IMR-90 (cell line): Measurements from ENCODE around the gene ZNF385B. TPM values are rescaled to one million over a fixed set of nuclear protein-coding genes. Genes with fewer than 3 reads are reported as not detected.

Experiments used
- ATAC-seq: fragments of 200-7000 bp; cut with Tn5 transposase; 2 replicates; pipeline ENCODE4 v1.9.1; 2020; ENCODE audit warnings: low read depth, mild to moderate bottlenecking, moderate library complexity
- BruUV-seq: library from RNA; stranded (reverse); fragments of 400-500 nt; replicated peaks from 2 replicates; lab custom pipeline; 2021; lab: Mats Ljungman, UMichigan
- CTCF ChIA-PET: fragments of 300-600 bp; formaldehyde crosslinking; extraction: SDS; loops from one replicate; lab custom pipeline; 2021; ENCODE audit warnings: antibody characterized with exemption; lab: Yijun Ruan, JAX
- POLR2A ChIA-PET: fragments of 300-600 bp; sonication (Branson Sonifier 250); formaldehyde crosslinking; loops from one replicate; lab custom pipeline; 2022; ENCODE audit warnings: antibody characterized with exemption; ENCODE audit not compliant: unreplicated experiment; lab: Charles Lee
- DNase-seq: peaks from one replicate; pipeline ENCODE4 v3.0.0; 2013
- H2AFZ ChIP-seq: replicated peaks from 2 replicates; pipeline ENCODE3; 2013; ENCODE audit warnings: low read length, mild to moderate bottlenecking; ENCODE audit not compliant: poor library complexity
- H2AK5ac ChIP-seq: 2 replicates; pipeline ENCODE4 v1.6.1; 2013; ENCODE audit warnings: low read depth, low read length, inconsistent platforms
- H2AK9ac ChIP-seq: replicated peaks from 2 replicates; pipeline ENCODE3; 2013; ENCODE audit warnings: mild to moderate bottlenecking, low read depth, low read length, moderate library complexity; ENCODE audit not compliant: poor library complexity
- H2BK120ac ChIP-seq: 2 replicates; pipeline ENCODE4 v1.6.1; 2013; ENCODE audit warnings: low read depth, low read length, inconsistent platforms
- H2BK15ac ChIP-seq: 3 replicates; pipeline ENCODE4 v1.6.1; 2013; ENCODE audit warnings: low read depth, low read length, inconsistent platforms
- H2BK20ac ChIP-seq: 2 replicates; pipeline ENCODE4 v1.6.1; 2013; ENCODE audit warnings: low read depth, mild to moderate bottlenecking, inconsistent platforms, low read length, moderate library complexity
- H2BK5ac ChIP-seq: 2 replicates; pipeline ENCODE4 v1.6.1; 2013; ENCODE audit warnings: mild to moderate bottlenecking, low read depth, low read length, inconsistent platforms; ENCODE audit not compliant: poor library complexity, severe bottlenecking
- H3K14ac ChIP-seq: replicated peaks from 2 replicates; pipeline ENCODE4 v1.6.1; 2013; ENCODE audit warnings: low read depth, low read length, inconsistent platforms
- H3K18ac ChIP-seq: 2 replicates; pipeline ENCODE4 v1.6.1; 2013; ENCODE audit warnings: low read depth, low read length, control low read depth
- H3K23ac ChIP-seq: 2 replicates; pipeline ENCODE4 v1.6.1; 2013; ENCODE audit warnings: low read depth, low read length, inconsistent platforms
- H3K27ac ChIP-seq: 2 replicates; pipeline ENCODE4 v1.5.1; 2013; ENCODE audit warnings: mild to moderate bottlenecking, control low read depth, low read length; ENCODE audit not compliant: insufficient read depth
- H3K27me3 ChIP-seq: 2 replicates; pipeline ENCODE4 v1.6.1; 2013; ENCODE audit warnings: low read length; ENCODE audit not compliant: control insufficient read depth, insufficient read depth
- H3K36me3 ChIP-seq: 2 replicates; pipeline ENCODE4 v1.6.1; 2013; ENCODE audit warnings: low read length, mixed read lengths; ENCODE audit not compliant: control insufficient read depth, insufficient read depth
- H3K4ac ChIP-seq: 2 replicates; pipeline ENCODE4 v1.6.1; 2013; ENCODE audit warnings: low read depth, low read length, inconsistent platforms
- H3K4me1 ChIP-seq: 2 replicates; pipeline ENCODE4 v1.6.1; 2013; ENCODE audit warnings: low read length, mixed read lengths; ENCODE audit not compliant: control insufficient read depth, insufficient read depth
- H3K4me2 ChIP-seq: 2 replicates; pipeline ENCODE4 v1.6.1; 2013; ENCODE audit warnings: low read depth, mild to moderate bottlenecking, control low read depth, low read length, moderate library complexity
- H3K4me3 ChIP-seq: 2 replicates; pipeline ENCODE4 v1.5.1; 2013; ENCODE audit warnings: low read depth, mild to moderate bottlenecking, control low read depth, low read length, moderate library complexity; ENCODE audit not compliant: insufficient read depth
- H3K56ac ChIP-seq: 2 replicates; pipeline ENCODE4 v1.6.1; 2013; ENCODE audit warnings: low read length, inconsistent platforms; ENCODE audit not compliant: insufficient read depth; ENCODE audit errors: extremely low read depth
- H3K79me1 ChIP-seq, 2 experiments: 2 replicates each; pipeline ENCODE4 v1.6.1; 2013; ENCODE audit warnings: low read length in 2 of 2, inconsistent platforms in 1 of 2, low read depth in 1 of 2
- H3K9ac ChIP-seq: 2 replicates; pipeline ENCODE4 v1.6.1; 2013; ENCODE audit warnings: low read depth, low read length, control low read depth
- H3K9me1 ChIP-seq: 2 replicates; pipeline ENCODE4 v1.6.1; 2013; ENCODE audit warnings: low read length, inconsistent platforms; ENCODE audit not compliant: insufficient read depth
- H3K9me3 ChIP-seq: 2 replicates; pipeline ENCODE4 v1.6.1; 2013; ENCODE audit warnings: low read length; ENCODE audit not compliant: control insufficient read depth, insufficient read depth
- H4K20me1 ChIP-seq: 2 replicates; pipeline ENCODE4 v1.6.1; 2013; ENCODE audit warnings: low read length, inconsistent platforms; ENCODE audit not compliant: insufficient read depth
- H4K5ac ChIP-seq: 2 replicates; pipeline ENCODE4 v1.6.1; 2013; ENCODE audit warnings: mild to moderate bottlenecking, low read depth, low read length, control low read depth
- H4K8ac ChIP-seq, 2 experiments: 2 replicates each; pipeline ENCODE4 v1.6.1; 2013; ENCODE audit warnings: low read depth in 2 of 2, low read length in 2 of 2, control low read depth in 1 of 2, inconsistent platforms in 1 of 2
- H4K91ac ChIP-seq: 2 replicates; pipeline ENCODE4 v1.6.1; 2013; ENCODE audit warnings: low read depth, low read length, inconsistent platforms; ENCODE audit not compliant: insufficient read depth
- MAZ ChIP-seq: IDR thresholded peaks from 2 replicates; pipeline ENCODE4 v1.6.1; 2012; ENCODE audit warnings: low read depth, mild to moderate bottlenecking, low read length, improper control_type of control experiment, moderate library complexity, borderline replicate concordance
- NFE2L2 ChIP-seq: fragments of 150-350 bp; IDR thresholded peaks from 2 replicates; pipeline ENCODE4 v1.6.1; 2016; ENCODE audit warnings: low read depth, mild to moderate bottlenecking, low read length
- POLR2A ChIP-seq: IDR thresholded peaks from 2 replicates; pipeline ENCODE4 v1.6.1; 2012; ENCODE audit warnings: mild to moderate bottlenecking, low read depth, low read length
- RAD21 ChIP-seq: IDR thresholded peaks from 2 replicates; pipeline ENCODE4 v1.6.1; 2012; ENCODE audit warnings: low read length, improper control_type of control experiment
- RCOR1 ChIP-seq: IDR thresholded peaks from 2 replicates; pipeline ENCODE4 v1.6.1; 2012; ENCODE audit warnings: mild to moderate bottlenecking, low read length, improper control_type of control experiment; ENCODE audit not compliant: insufficient replicate concordance
- RFX5 ChIP-seq: IDR thresholded peaks from 2 replicates; pipeline ENCODE4 v1.8.0; 2012; ENCODE audit warnings: low read depth, mild to moderate bottlenecking, low read length, moderate library complexity
- WGBS, 2 experiments: methylation state at CpG; one replicate each; pipeline versions ENCODE4 v1.1.5 to v1.1.7; 2013; ENCODE audit warnings: missing lambda C conversion rate in 2 of 2; ENCODE audit not compliant: insufficient read length in 1 of 2; ENCODE audit errors: extremely low coverage in 2 of 2; 5-methylcytosine and 5-hydroxymethylcytosine counted together
- dilution Hi-C: fragments of 300-500 bp; cut with HindIII; formaldehyde crosslinking; loops from one replicate; pipeline ENCODE4 v1.14.3; 2018; ENCODE audit warnings: low sequenced_read_pairs; ENCODE audit not compliant: unreplicated experiment
- in situ Hi-C: fragments of 300-500 bp; cut with MboI; formaldehyde crosslinking; loops from 3 replicates; pipeline ENCODE4 v1.14.3; 2019; ENCODE audit warnings: low sequenced_read_pairs, inconsistent platforms, mixed read lengths
- intact Hi-C: fragments of 100-400 bp; cut with micrococcal nuclease; formaldehyde crosslinking; loops from 2 replicates; pipeline ENCODE4 v1.10.0; 2022
- polyA plus RNA-seq, 3 experiments: library from polyadenylated mRNA; depleted of rRNA; stranded (reverse); fragments of >200 nt; gene quantifications; 2 replicates each; pipeline ENCODE4 v1.2.3, GENCODE V29; 2012; ENCODE audit warnings: low replicate concordance in 1 of 3
- total RNA-seq: library from RNA; depleted of rRNA; stranded (reverse); fragments of >200 nt; gene quantifications from 2 replicates; pipeline ENCODE4 v1.2.3, GENCODE V29; 2012
- TF ChIP-seq, protein P1 (sequence below): fragments of 150-350 bp; IDR thresholded peaks from 2 replicates; pipeline ENCODE4 v1.6.1; 2017; ENCODE audit warnings: mild to moderate bottlenecking, antibody characterized with exemption, low read length, low read depth

ZNF385B gene
- total and polyA plus RNA-seq, 2 of the 4 experiments (the other 2 are of a cell fraction): not detected

DNA sequence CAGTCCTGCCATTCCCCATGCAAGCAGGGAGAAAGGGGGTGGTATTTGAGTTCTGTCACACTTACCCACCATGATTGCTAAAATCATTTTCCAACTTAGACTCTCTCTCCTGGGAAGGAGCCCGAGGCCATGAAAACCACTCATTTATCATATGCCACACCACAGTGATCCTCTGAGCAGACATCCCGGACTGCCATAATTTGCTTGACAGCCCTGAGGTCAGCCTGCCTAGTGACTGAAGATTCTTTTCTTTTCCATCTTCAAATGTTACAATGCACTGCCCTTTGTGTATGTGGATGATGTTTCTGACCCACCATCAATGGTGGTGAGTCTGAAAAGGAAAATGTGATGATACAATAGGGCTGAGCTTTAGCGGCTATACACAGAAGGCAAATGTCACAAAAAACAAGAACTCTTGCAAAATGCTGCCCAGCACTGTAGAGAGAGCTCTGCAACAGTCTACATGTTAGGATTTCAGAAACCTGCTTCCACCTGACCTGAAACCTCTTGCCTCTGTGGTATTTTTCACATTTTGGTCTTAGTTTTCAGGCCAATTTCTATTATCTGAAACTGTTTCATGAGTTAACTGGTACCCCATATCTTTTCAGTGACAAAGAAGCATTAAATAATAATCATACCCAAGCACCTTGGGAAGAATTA lies 272.8 kb downstream of the ZNF385B start:
- Histone ChIP-seq H2AK5ac (no peak overlapping the region), H3K79me1 (no peaks in the 10 kb centered on the region), H2BK20ac (peak overlapping the region; percentile 67; the same call in 1 of the 2 replicates), H4K91ac (no peak overlapping the region; the same call in 1 of the 2 replicates), H3K4ac (peak overlapping the region; percentile 30; the same call in 1 of the 2 replicates), H4K20me1 (no peaks in the 10 kb centered on the region), H4K5ac (no peak overlapping the region), H2AK9ac (peak overlapping the region; percentile 35), H2BK120ac (no peak overlapping the region), H3K4me1 (peaks cover 6% of the 10 kb centered on the region), H3K18ac (no peak overlapping the region), H3K4me2 (no peak overlapping the region), H3K9me1 (peaks cover 2% of the 10 kb centered on the region; the same call in 1 of the 2 replicates), H4K8ac (no peak overlapping the region; a peak in 1 of 4 replicates), H3K56ac (no peak overlapping the region), H3K23ac (no peak overlapping the region), H2BK15ac (0 out of 3 replicates have a peak overlapping the region, but pooled peaks have one; percentile 3), H2BK5ac (no peak overlapping the region), H3K4me3 (no peak overlapping the region), H2AFZ (no peak overlapping the region), H3K14ac (no peak overlapping the region), H3K9me3 (no peaks in the 10 kb centered on the region), H3K9ac (no peak overlapping the region), H3K27ac (no peak overlapping the region), H3K27me3 (no peaks in the 10 kb centered on the region), H3K36me3 (no peaks in the 10 kb centered on the region)
- DNase-seq (no peak), ATAC-seq (no peak)
- WGBS, 2 experiments: no CpG with 5 or more reads among the region's 3 CpGs
- in situ Hi-C loops (no loop called here), dilution Hi-C loops (no loop called here), intact Hi-C loops (no loop called here)
- BruUV-seq: no TSS peak
- POLR2A ChIA-PET: no interaction called here
- CTCF ChIA-PET: interaction anchor here (0.7 kb wide), 1 partner anchor 12 kb away, joined by 3 read pairs; no protein-coding TSS in a partner anchor
- TF ChIP-seq MAZ (no peak), RCOR1 (no peak), RAD21 (no peak), NFE2L2 (no peak), POLR2A (no peak), RFX5 (no peak)
- TF ChIP-seq, protein P1, sequence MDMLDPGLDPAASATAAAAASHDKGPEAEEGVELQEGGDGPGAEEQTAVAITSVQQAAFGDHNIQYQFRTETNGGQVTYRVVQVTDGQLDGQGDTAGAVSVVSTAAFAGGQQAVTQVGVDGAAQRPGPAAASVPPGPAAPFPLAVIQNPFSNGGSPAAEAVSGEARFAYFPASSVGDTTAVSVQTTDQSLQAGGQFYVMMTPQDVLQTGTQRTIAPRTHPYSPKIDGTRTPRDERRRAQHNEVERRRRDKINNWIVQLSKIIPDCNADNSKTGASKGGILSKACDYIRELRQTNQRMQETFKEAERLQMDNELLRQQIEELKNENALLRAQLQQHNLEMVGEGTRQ: no peak
